ENCODE measurements around the gene VAMP2. TPM values are rescaled to one million over a fixed set of nuclear protein-coding genes. Genes with fewer than 3 reads are reported as not detected.

Gene VAMP2
- total and polyA plus RNA-seq, 9 of the 15 experiments (the other 6 are each of a cell fraction or from before 2014, with no cell fraction given): 2.3 to 31.8 (median 6.0) TPM

DNA sequence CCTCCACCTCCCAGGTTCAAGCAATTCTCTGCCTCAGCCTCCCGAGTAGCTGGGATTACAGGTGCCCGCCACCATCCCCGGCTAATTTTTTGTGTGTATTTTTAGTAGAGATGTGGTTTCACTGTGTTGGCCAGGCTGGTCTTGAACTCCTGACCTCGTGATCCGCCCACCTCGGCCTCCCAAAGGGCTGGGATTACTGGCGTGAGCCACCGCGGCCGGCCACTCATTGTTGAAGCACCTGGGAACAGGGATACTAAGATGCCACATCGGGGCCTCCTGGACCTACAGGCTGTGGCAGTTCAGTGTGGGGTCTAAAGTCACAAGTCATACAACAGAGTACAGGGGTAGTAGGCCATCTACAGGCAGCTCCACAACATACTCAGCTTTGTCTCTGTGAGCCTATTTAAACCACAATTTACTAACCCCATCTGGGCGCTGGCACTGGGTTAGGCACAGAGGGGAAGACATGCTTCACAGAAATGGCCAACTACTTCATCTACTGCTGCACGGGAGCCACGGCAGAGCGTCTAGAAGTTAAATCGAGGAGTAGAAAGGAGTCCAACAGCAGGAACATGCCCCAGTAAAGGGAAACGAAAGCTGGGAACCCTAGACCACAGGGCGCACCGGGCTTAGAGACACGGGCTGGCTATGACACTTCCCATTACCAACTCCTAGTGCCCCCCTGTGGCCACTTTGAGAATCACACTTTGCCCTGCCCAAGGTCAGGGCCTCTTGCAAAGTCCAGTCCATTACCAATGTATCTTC is 4.3 kb downstream of the VAMP2 start (continued):
- no peak for TF ChIP-seq HMBOX1 (IDR thresholded peaks at IDR 0.05)
- TF ChIP-seq CBX5 (IDR thresholded peaks at IDR 0.05; ENCODE audit: borderline replicate concordance, low read depth): no peak
- TF ChIP-seq BMI1 (IDR thresholded peaks at IDR 0.05; ENCODE audit: low read length): no peak
- TF ChIP-seq POLR3A (IDR thresholded peaks at IDR 0.05; ENCODE audit: borderline replicate concordance, extremely low read depth, insufficient read depth, insufficient read length): no peak
- TF ChIP-seq, protein P1, sequence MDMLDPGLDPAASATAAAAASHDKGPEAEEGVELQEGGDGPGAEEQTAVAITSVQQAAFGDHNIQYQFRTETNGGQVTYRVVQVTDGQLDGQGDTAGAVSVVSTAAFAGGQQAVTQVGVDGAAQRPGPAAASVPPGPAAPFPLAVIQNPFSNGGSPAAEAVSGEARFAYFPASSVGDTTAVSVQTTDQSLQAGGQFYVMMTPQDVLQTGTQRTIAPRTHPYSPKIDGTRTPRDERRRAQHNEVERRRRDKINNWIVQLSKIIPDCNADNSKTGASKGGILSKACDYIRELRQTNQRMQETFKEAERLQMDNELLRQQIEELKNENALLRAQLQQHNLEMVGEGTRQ (CRISPR knock-in tag; IDR thresholded peaks at IDR 0.05): no peak
- no peak for TF ChIP-seq ELF4 (CRISPR knock-in tag; IDR thresholded peaks at IDR 0.05)
- TF ChIP-seq CBX8 (IDR thresholded peaks at IDR 0.05; ENCODE audit: borderline replicate concordance, extremely low read depth, low read depth, low read length, poor library complexity, severe bottlenecking): no peak
- no peak for TF ChIP-seq HDAC8 (tag; IDR thresholded peaks at IDR 0.05)
- TF ChIP-seq, protein P2, sequence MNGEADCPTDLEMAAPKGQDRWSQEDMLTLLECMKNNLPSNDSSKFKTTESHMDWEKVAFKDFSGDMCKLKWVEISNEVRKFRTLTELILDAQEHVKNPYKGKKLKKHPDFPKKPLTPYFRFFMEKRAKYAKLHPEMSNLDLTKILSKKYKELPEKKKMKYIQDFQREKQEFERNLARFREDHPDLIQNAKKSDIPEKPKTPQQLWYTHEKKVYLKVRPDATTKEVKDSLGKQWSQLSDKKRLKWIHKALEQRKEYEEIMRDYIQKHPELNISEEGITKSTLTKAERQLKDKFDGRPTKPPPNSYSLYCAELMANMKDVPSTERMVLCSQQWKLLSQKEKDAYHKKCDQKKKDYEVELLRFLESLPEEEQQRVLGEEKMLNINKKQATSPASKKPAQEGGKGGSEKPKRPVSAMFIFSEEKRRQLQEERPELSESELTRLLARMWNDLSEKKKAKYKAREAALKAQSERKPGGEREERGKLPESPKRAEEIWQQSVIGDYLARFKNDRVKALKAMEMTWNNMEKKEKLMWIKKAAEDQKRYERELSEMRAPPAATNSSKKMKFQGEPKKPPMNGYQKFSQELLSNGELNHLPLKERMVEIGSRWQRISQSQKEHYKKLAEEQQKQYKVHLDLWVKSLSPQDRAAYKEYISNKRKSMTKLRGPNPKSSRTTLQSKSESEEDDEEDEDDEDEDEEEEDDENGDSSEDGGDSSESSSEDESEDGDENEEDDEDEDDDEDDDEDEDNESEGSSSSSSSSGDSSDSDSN (IDR thresholded peaks at IDR 0.05; ENCODE audit: borderline replicate concordance in 1 of 2, low read depth in 2 of 2, low read length in 2 of 2): no peak
- peak; percentile 16; the same call in 1 of the 2 replicates for TF ChIP-seq HCFC1 (IDR thresholded peaks at IDR 0.05; ENCODE audit: low read depth, low read length)
- TF ChIP-seq, protein P3, sequence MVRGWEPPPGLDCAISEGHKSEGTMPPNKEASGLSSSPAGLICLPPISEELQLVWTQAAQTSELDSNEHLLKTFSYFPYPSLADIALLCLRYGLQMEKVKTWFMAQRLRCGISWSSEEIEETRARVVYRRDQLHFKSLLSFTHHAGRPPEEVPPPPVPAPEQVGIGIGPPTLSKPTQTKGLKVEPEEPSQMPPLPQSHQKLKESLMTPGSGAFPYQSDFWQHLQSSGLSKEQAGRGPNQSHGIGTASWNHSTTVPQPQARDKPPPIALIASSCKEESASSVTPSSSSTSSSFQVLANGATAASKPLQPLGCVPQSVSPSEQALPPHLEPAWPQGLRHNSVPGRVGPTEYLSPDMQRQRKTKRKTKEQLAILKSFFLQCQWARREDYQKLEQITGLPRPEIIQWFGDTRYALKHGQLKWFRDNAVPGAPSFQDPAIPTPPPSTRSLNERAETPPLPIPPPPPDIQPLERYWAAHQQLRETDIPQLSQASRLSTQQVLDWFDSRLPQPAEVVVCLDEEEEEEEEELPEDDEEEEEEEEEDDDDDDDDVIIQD (CRISPR knock-in tag; IDR thresholded peaks at IDR 0.05): no peak
- no peak for TF ChIP-seq HEY1 (CRISPR knock-in tag; IDR thresholded peaks at IDR 0.05; ENCODE audit: borderline replicate concordance)
- 0 out of 2 replicates have a peak, but pooled peaks have one; percentile 13 for TF ChIP-seq RB1 (IDR thresholded peaks at IDR 0.05; ENCODE audit: low read depth)
- TF ChIP-seq ZNF143 (CRISPR knock-in tag; IDR thresholded peaks at IDR 0.05): no peak
- no peak for TF ChIP-seq TRIM24 (IDR thresholded peaks at IDR 0.05)
- TF ChIP-seq, protein P4, sequence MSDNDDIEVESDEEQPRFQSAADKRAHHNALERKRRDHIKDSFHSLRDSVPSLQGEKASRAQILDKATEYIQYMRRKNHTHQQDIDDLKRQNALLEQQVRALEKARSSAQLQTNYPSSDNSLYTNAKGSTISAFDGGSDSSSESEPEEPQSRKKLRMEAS (CRISPR knock-in tag; IDR thresholded peaks at IDR 0.05): no peak
- TF ChIP-seq PCBP2 (IDR thresholded peaks at IDR 0.05; ENCODE audit: low read depth, low read length, poor library complexity, severe bottlenecking): no peak
- TF ChIP-seq, protein P5, sequence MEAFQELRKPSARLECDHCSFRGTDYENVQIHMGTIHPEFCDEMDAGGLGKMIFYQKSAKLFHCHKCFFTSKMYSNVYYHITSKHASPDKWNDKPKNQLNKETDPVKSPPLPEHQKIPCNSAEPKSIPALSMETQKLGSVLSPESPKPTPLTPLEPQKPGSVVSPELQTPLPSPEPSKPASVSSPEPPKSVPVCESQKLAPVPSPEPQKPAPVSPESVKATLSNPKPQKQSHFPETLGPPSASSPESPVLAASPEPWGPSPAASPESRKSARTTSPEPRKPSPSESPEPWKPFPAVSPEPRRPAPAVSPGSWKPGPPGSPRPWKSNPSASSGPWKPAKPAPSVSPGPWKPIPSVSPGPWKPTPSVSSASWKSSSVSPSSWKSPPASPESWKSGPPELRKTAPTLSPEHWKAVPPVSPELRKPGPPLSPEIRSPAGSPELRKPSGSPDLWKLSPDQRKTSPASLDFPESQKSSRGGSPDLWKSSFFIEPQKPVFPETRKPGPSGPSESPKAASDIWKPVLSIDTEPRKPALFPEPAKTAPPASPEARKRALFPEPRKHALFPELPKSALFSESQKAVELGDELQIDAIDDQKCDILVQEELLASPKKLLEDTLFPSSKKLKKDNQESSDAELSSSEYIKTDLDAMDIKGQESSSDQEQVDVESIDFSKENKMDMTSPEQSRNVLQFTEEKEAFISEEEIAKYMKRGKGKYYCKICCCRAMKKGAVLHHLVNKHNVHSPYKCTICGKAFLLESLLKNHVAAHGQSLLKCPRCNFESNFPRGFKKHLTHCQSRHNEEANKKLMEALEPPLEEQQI (IDR thresholded peaks at IDR 0.05): no peak
- TF ChIP-seq MEIS2 (IDR thresholded peaks at IDR 0.05; ENCODE audit: partially characterized antibody): no peak
